Thoracic aorta (tissue), 2 donors: ENCODE measurements around the gene ADAMTSL1. TPM values are rescaled to one million over a fixed set of nuclear protein-coding genes. Genes with fewer than 3 reads are reported as not detected.

Experiments used
- ATAC-seq: fragments of 150-250 bp; one replicate; pipeline ENCODE4 v1.8.0; 2017; ENCODE audit warnings: low read depth; ENCODE audit not compliant: insufficient number of reproducible peaks, low FRiP score
- DNase-seq: peaks from one replicate; pipeline ENCODE4 v3.0.0-alpha.2; 2020; ENCODE audit warnings: low spot score
- H3K27ac ChIP-seq, 2 donors: fragments of 200-600 bp; sonication (generic); 1 replicate in 1 of 2; 2 replicates in 1 of 2; pipeline ENCODE4 v1.5.1; 2016; ENCODE audit warnings: mild to moderate bottlenecking in 2 of 2, moderate library complexity in 2 of 2
- H3K27me3 ChIP-seq: fragments of 200-600 bp; sonication (generic); replicated peaks from 2 replicates; pipeline ENCODE4 v1.6.0; 2016; ENCODE audit warnings: mild to moderate bottlenecking; ENCODE audit not compliant: insufficient read depth
- H3K36me3 ChIP-seq: fragments of 200-600 bp; sonication (generic); one replicate; pipeline ENCODE4 v1.5.1; 2016
- H3K4me1 ChIP-seq, 2 donors: fragments of 200-600 bp; sonication (generic); 1 replicate in 1 of 2; 2 replicates in 1 of 2; pipeline versions ENCODE4 v1.5.1 to v1.6.0; 2016; ENCODE audit warnings: low read depth in 2 of 2, mild to moderate bottlenecking in 1 of 2; ENCODE audit not compliant: control insufficient read depth in 1 of 2
- H3K4me3 ChIP-seq: fragments of 200-600 bp; sonication (generic); 2 replicates; pipeline ENCODE4 v1.5.1; 2016; ENCODE audit warnings: mild to moderate bottlenecking
- H3K9me3 ChIP-seq: fragments of 200-600 bp; sonication (generic); 2 replicates; pipeline ENCODE4 v1.5.1; 2016
- CTCF ChIP-seq: fragments of 200-600 bp; sonication (generic); IDR thresholded peaks from one replicate; pipeline ENCODE4 v1.5.1; 2019; ENCODE audit warnings: antibody characterized with exemption
- total RNA-seq, 2 donors: library from RNA; depleted of rRNA; stranded (reverse); fragments of >200 nt; gene quantifications; one replicate each; pipeline versions ENCODE4 v1.1.0 to v1.2.3, GENCODE V29; 2016

The ADAMTSL1 gene
- total RNA-seq, 2 donors from 2014 or later, result 61.4 to 75.5 TPM

- H3K27ac ChIP-seq, result no peak overlapping the region
- H3K4me1 ChIP-seq, result peaks cover 16 to 21% of the 10 kb centered on the region in 2 donors
- H3K4me3 ChIP-seq, result no peak overlapping the region
- no peaks in the 10 kb centered on the region for H3K27me3 ChIP-seq
- H3K9me3 ChIP-seq, result no peaks in the 10 kb centered on the region
- no peak for ATAC-seq
- no peaks in the 10 kb centered on the region for H3K36me3 ChIP-seq
- no peak for TF ChIP-seq CTCF
- no peak for DNase-seq
Measured at GRCh38 chr9:18920141-18921084, 446.5 kb downstream of the ADAMTSL1 start.

- ATAC-seq (no peak), DNase-seq (no peak)
- Histone ChIP-seq H3K36me3 (no peaks in the 10 kb centered on the region), H3K9me3 (no peaks in the 10 kb centered on the region), H3K4me3 (peak overlapping the region; percentile 8), H3K27ac (peak overlapping the region; percentile 62 to 63), H3K27me3 (no peaks in the 10 kb centered on the region), H3K4me1 (peaks cover 16 to 21% of the 10 kb centered on the region in 2 donors)
- no peak for TF ChIP-seq CTCF
Measured at GRCh38 chr9:18921366-18922075, 447.6 kb downstream of the ADAMTSL1 start.

DNA sequence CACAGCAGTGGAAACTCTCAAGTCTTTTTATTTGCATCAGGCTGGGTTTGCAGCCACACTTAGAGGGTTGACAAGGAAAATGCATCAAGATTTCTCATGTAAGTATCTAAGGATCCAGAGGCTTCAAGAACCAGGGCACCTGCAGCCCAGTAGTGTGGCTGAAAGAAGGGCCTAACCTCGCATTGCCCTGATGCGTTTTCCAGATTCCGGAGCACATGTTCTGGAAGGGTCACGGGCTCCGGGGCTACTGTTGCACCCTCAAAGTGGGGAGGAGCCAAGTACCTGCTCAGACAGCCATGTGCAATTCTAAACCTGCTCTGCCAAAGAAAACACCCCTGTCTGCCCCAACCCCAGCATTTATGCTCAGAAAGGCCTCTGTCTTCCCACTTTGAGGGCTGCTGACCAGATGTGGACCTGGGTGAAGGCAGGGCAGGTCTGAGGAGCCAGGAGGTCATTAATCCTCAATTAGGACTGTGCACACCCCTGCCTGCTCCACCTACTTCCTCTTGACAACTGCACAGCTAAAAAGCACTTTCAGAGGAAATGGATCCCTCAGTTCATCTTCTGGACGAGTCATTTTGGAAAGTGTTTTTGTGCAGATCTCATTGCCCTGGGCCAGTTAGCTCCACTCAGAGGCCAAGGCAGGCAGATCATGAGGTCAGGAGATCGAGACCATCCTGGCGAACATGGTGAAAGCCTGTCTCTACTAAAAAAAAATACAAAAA is 448.4 kb downstream of the ADAMTSL1 start:
- ATAC-seq, result no peak

DNA sequence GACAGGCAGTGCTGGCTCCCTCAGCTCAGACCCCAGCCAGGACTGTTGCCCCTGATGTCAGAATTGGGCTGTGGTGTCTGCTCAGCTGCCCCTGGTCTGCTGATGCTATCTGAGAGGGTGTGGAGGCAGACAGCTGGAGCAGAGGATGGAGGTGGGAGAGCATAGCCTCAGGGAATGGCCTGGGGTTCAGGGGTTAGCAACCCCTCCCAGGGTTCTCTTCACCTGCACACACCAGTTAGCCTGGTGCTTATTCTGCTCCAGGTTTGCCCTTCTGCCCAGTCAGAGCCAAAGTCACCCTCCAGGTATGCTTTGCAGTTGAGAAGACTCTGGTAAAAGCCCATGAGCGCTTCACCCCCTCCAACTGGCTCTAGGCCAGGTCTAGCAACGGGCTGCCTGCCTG is 449.2 kb downstream of the ADAMTSL1 start:
- H3K36me3 ChIP-seq, result no peaks in the 10 kb centered on the region
- no peak overlapping the region for H3K4me3 ChIP-seq
- DNase-seq (no peak), ATAC-seq (no peak)
- no peaks in the 10 kb centered on the region for H3K9me3 ChIP-seq
- no peak for TF ChIP-seq CTCF
- no peaks in the 10 kb centered on the region for H3K27me3 ChIP-seq
- H3K4me1 ChIP-seq, result peaks cover 16 to 21% of the 10 kb centered on the region in 2 donors
- peak overlapping the region in 1 of 2 donors; percentile 63 for H3K27ac ChIP-seq

More for the DNA sequence above, 448.4 kb downstream of the ADAMTSL1 start:
- H3K9me3 ChIP-seq, result no peaks in the 10 kb centered on the region
- no peak for DNase-seq
- peak overlapping the region; percentile 8 for H3K4me3 ChIP-seq
- H3K27ac ChIP-seq, result peak overlapping the region; percentile 62 to 63
- no peaks in the 10 kb centered on the region for H3K36me3 ChIP-seq
- no peaks in the 10 kb centered on the region for H3K27me3 ChIP-seq
- TF ChIP-seq CTCF, result no peak
- peaks cover 16 to 21% of the 10 kb centered on the region in 2 donors for H3K4me1 ChIP-seq
